ENCODE results near the gene PRR33.

DNA sequence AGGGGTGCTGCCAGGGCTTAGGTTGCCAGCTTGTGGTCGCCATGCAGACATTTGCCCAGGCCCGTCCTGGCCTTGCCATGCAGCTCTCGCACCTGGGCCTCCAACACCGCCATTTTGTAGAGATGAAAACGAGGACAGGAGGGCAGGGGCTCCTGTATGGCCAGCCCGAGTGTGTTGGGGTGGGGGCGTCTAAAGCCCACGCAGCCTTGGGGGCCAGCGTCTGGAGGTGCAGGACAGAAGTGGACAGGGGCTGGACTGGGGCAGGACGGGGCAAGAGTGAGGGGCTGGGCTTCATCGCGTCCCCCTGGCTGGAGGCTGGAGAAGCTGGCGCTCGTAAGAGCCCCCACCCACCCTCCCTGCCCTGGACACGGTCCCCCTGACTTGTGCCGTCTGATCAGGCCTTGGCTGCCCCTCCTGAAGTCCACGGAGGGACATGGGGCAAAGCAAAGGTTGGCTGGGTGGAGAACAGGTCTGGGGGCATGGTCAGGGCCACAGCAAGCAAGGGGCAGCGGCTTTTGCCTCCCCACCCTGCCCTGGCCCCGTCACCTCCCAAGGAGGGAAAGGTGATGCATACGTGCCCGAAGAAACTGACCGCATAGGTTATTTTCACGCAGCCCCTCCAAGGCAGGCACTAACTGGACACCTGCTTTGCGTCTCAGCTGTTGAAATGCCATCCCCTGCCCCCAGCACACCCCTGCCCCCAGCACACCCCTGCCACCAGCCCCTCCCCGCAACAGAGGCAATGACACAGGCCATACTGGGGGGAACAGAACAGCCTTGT is 28.6 kb upstream of the PRR33 start:
- TF ChIP-seq, protein P1, sequence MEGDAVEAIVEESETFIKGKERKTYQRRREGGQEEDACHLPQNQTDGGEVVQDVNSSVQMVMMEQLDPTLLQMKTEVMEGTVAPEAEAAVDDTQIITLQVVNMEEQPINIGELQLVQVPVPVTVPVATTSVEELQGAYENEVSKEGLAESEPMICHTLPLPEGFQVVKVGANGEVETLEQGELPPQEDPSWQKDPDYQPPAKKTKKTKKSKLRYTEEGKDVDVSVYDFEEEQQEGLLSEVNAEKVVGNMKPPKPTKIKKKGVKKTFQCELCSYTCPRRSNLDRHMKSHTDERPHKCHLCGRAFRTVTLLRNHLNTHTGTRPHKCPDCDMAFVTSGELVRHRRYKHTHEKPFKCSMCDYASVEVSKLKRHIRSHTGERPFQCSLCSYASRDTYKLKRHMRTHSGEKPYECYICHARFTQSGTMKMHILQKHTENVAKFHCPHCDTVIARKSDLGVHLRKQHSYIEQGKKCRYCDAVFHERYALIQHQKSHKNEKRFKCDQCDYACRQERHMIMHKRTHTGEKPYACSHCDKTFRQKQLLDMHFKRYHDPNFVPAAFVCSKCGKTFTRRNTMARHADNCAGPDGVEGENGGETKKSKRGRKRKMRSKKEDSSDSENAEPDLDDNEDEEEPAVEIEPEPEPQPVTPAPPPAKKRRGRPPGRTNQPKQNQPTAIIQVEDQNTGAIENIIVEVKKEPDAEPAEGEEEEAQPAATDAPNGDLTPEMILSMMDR (IDR thresholded peaks at IDR 0.05) = no peak
- no peak for TF ChIP-seq POLR2A (IDR thresholded peaks at IDR 0.05)
- no peak for TF ChIP-seq EP300 (IDR thresholded peaks at IDR 0.05)
